ENCODE results near the gene METTL25. TPM values are rescaled to one million over a fixed set of nuclear protein-coding genes. Genes with fewer than 3 reads are reported as not detected.

The METTL25 gene
- total RNA-seq, 1 experiment from 2014 or later = 6.3 TPM

- no peak for TF ChIP-seq ZNF396 (CRISPR knock-in tag; IDR thresholded peaks at IDR 0.05; ENCODE audit: borderline replicate concordance)
- no peak for ATAC-seq
- no peak overlapping the region for H3K27ac Mint-ChIP-seq
- no peaks in the 10 kb centered on the region for H3K4me1 Mint-ChIP-seq
- ChIA-PET POLR2A (no interaction called here), CTCF (no interaction called here)
- H3K27me3 Mint-ChIP-seq (ENCODE audit: low read depth) = no peaks in the 10 kb centered on the region
- H3K9me3 Mint-ChIP-seq = peaks cover 24% of the 10 kb centered on the region
- H3K36me3 Mint-ChIP-seq = peaks cover 15% of the 10 kb centered on the region
- no peak for DNase-seq (ENCODE audit: low spot score)
- H3K4me3 Mint-ChIP-seq = no peak overlapping the region
Observed at GRCh38 chr12:82378997-82379396, 20.7 kb downstream of the METTL25 start.

GRCh38 chr12:82383930-82384552, 25.7 kb downstream of the METTL25 start:
- no peak for DNase-seq (ENCODE audit: low spot score)
- no peak for TF ChIP-seq ZNF512 (CRISPR knock-in tag; IDR thresholded peaks at IDR 0.05; ENCODE audit: borderline replicate concordance)
- TF ChIP-seq CREM (CRISPR knock-in tag; IDR thresholded peaks at IDR 0.05) = no peak
- no peak for TF ChIP-seq FOXK1 (CRISPR knock-in tag; IDR thresholded peaks at IDR 0.05)
- TF ChIP-seq ERG (CRISPR knock-in tag; IDR thresholded peaks at IDR 0.05) = no peak
- TF ChIP-seq TP53 (CRISPR knock-in tag; IDR thresholded peaks at IDR 0.05) = no peak
- no peak for TF ChIP-seq GTF2I (CRISPR knock-in tag; conservative IDR thresholded peaks at IDR 0.05)
- TF ChIP-seq PRRX2 (CRISPR knock-in tag; IDR thresholded peaks at IDR 0.05) = no peak
- no peak for TF ChIP-seq HMGXB4 (CRISPR knock-in tag; IDR thresholded peaks at IDR 0.05)
- no peak for TF ChIP-seq ZNF281 (CRISPR knock-in tag; IDR thresholded peaks at IDR 0.05)
- Mint-ChIP-seq H3K36me3 (no peaks in the 10 kb centered on the region), H3K27me3 (ENCODE audit: low read depth) (no peaks in the 10 kb centered on the region), H3K9me3 (peaks cover 3% of the 10 kb centered on the region; the same call in 1 of the 2 replicates), H3K27ac (no peak overlapping the region), H3K4me3 (no peak overlapping the region), H3K4me1 (peaks cover 4% of the 10 kb centered on the region; the same call in 1 of the 2 replicates)
- POLR2A ChIA-PET = no interaction called here
- peak; percentile 50; the same call in 1 of the 2 replicates for ATAC-seq
- CTCF ChIA-PET = no interaction called here

GRCh38 chr12:82398879-82399278, 40.5 kb downstream of the METTL25 start:
- Mint-ChIP-seq H3K36me3 (no peaks in the 10 kb centered on the region), H3K27ac (no peak overlapping the region), H3K4me1 (no peaks in the 10 kb centered on the region), H3K27me3 (ENCODE audit: low read depth) (no peaks in the 10 kb centered on the region), H3K9me3 (no peaks in the 10 kb centered on the region), H3K4me3 (no peak overlapping the region)
- TF ChIP-seq RORB (CRISPR knock-in tag; IDR thresholded peaks at IDR 0.05) (no peak), JAZF1 (CRISPR knock-in tag; IDR thresholded peaks at IDR 0.05) (no peak), USF2 (CRISPR knock-in tag; IDR thresholded peaks at IDR 0.05) (no peak), ARID4B (CRISPR knock-in tag; IDR thresholded peaks at IDR 0.05; ENCODE audit: borderline replicate concordance) (no peak), ZBTB21 (CRISPR knock-in tag; IDR thresholded peaks at IDR 0.05; ENCODE audit: borderline replicate concordance) (no peak)
- no peak for DNase-seq (ENCODE audit: low spot score)
- no peak for ATAC-seq
- ChIA-PET CTCF (no interaction called here), POLR2A (no interaction called here)

Data from WTC11 (cell line).